Activated CD8-positive, alpha-beta memory T cell treated with anti-CD3 and anti-CD28 coated beads, Interleukin-2, amount 50 U/mL, for 24 hours (primary cell): Measurements from ENCODE around the gene CRAT.

ENCODE experiments used
- DNase-seq: peaks from one replicate; pipeline ENCODE4 v3.0.0-alpha.2; 2020; ENCODE audit errors: extremely low read depth

Gene CRAT

GRCh38 chr9:129109952-129110739, 447 bp downstream of the CRAT start:
- DNase-seq: no peak

DNA sequence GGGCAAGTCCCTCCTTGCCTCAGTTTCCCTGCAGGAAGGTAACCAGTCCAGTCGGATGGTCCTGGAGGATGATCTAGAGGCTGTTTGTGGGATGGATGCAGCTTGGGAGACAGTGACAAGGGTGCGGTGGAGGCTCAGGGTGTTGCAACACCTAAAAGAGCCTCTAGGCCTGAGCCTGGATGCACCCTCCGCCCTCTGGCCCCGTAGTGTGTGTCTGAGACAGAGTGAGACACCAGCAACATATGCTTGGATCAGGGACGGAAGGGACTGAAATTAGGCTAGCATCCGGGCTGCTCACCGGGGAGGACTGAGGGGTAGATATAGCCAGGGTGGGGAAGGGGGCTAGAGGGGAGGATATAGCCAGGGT, 1.1 kb downstream of the CRAT start:
- DNase-seq: no peak

- no peak for DNase-seq
Observed at GRCh38 chr9:129108805-129109536, 1.6 kb downstream of the CRAT start.

GRCh38 chr9:129108083-129108804, 2.3 kb downstream of the CRAT start:
- DNase-seq: no peak

- no peak for DNase-seq
Observed at GRCh38 chr9:129107651-129108050, 2.9 kb downstream of the CRAT start.

GRCh38 chr9:129105857-129106694, 4.5 kb downstream of the CRAT start:
- no peak for DNase-seq

DNA sequence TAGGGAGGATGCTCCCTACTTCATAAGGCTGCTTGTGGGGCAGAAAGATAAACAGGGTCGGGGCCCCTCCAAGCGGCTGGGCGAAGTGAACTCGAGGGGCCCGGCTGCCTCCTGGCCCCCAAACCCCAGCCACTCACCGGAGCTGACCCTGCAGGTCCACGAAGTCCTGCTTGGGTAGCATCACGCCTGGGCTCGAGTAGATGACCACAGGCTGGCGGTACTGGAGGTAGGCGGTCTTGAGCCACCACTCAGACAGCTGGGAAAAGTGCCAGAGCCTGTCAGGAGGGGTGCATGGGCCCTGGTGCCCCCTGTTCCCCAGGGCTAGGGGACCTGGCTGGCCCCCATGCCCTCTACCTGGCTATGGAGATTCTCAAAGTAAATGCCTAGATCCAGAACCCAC, 6.5 kb downstream of the CRAT start:
- no peak for DNase-seq

GRCh38 chr9:129103595-129103965, 7.0 kb downstream of the CRAT start:
- DNase-seq: no peak

GRCh38 chr9:129102791-129103594, 7.6 kb downstream of the CRAT start:
- no peak for DNase-seq

DNA sequence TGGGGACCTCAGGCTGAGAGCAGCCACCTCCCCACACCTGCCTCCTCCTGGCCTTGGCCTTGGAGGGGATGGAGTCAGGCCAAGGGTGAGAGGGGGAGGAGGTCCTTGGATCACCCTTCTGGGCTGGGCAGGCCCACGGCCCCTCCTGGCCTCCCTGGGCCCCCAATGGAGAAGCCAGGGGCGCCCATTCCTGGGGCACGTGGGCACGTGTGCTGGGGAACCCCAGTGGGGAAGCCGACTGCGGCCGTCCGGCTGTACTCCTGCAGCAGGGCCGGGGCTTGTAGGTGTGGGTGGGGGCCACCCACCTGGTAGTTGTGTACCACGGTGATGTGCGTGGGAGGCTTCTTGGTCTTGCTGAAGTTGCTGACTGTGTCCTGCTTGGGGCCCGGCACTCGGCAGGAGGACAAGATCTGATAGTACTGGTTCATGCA, 8.5 kb downstream of the CRAT start:
- DNase-seq: no peak

DNA sequence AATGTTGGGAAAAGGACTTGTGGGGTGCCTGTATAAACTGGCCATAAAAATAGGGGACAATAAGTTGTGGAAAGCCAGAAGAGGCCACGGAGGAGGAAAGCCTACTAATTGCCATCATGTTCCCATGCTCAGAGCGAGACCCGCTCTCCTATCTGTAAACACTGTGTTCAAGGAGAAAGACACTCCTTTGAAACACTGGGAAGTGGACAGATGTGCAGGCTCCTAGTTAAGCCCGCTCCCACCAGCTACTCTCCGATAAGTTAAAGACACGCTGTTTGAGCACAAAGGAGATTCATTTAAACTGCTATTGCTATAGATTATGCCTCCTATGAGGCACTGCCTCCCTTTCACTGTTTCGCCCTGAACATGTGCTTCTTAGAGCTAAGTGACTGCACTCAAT, 9.3 kb downstream of the CRAT start:
- no peak for DNase-seq

DNA sequence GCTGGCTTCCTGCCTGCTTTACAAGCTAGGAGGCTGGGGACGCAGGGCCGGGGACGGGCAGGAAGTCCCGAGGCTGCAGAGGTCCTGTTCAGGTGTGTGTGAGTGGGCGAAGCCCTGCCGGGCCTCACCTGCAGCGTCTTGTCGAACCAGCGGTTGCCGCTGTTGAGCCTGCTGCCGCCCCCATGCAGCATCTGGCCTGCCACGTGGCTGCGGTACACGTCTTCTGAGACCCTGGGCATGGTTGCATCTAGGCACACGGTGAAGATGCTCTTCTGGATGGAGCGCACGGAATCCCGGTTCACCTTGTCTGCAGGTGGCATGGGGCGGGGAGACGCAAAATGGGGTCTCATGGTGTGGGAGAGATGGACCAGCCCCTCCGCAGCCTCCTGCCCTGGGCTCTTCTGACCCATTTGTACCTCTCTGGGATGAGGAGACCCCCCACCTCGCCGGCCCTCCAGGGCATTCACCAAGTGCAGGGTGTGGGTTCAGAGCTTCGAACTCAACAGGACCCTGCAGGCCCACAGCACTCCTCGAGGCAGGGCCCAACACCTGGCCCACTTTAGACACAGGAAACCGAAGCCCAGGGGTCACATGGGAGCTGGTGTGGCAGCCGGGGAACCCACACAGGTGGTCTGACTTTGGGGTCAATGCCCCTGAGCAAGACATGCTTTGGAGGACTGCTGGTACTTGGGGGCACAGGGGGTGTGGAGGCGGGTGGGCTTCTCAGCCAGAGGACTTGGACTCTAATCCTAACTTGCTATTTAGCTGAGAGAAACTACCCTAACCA, 10.0 kb downstream of the CRAT start:
- no peak for DNase-seq

DNA sequence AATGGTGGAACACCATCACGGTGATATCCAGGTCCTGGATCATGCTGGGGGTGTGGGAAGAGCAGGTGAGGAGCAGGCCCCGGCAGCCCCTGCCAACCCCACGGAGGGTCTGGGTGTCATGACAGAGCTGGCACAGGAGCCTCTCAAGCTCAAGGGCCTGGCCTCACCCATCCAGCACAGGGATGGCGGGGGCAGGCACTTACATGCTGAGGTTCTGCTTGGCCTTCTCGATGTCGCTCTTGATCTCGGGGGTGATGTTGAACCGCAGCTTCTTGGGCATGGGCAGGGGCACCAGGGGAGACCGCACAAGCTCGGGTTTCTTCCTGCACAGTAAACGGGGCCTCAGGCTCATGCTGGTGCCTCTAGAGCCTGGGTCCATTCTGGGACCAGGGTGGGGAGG, 12.3 kb downstream of the CRAT start:
- DNase-seq: no peak

- no peak for DNase-seq
Observed at GRCh38 chr9:129097671-129098306, 12.8 kb downstream of the CRAT start.

GRCh38 chr9:129095908-129096307, 14.7 kb downstream of the CRAT start:
- DNase-seq: no peak

DNA sequence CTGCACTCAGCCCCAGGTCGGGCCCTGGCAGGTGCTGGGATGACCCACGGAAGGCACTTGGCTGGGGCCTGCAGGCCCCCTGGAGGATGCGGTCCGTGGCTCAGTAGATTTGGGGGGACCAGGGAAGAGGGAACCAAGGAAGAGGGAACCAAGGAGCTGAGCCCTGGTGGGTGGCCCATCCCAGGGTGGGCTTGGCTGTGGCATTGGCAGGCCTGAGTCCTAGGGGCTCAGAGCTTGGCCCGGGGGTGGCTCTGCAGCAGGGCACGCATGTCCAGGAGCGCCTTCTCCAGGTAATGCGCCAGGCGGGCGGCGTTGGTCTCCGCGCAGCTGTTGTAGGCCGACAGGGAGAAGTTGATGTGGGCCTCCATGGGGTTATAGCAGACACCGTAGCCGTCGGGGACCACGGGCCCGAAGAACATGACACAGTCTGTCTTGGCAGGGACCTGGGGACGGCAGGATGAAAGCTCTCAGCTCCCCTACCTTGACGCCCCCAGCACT, 15.4 kb downstream of the CRAT start:
- no peak for DNase-seq

GRCh38 chr9:129094387-129095169, 16.0 kb downstream of the CRAT start:
- DNase-seq: no peak

DNA sequence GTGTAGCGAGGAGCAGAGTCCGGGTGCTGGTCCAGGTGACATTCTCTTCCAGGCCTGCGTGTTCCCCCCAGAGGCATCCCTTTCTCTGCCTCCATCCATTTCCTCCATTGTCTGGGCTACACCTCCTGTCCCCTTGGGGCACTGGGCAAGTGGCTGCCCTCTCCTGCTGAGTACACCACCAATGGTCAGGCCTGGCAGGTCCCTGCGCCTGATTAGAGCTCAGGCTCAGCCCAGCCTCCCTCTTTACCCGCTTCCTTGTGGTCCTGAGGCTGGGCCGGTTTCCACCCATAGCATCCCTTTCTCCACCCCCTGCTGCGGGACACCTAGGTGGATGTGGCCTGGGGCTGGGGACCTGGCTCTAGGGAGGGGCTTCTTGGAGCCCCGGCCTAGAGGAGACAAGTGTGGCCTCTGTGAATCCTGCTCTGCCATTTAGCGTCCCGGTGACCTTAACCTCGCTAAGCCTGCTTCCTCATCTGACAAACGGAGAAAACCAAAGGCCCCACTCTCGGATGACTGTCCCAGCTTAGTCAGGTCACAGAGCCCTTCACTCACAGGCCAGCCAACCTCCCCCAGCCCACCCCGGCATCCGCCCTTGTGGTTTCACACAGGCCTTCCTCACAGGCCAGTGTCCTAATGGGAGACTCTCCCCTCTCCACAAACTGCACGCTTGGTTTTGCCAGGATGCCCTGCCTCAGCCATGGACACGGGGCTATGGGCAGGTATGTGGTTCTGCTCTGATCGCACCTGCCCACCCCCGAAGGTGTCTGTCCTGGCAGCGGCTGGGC, 16.8 kb downstream of the CRAT start:
- no peak for DNase-seq
